ENCODE data around the gene PLK1.

DNA sequence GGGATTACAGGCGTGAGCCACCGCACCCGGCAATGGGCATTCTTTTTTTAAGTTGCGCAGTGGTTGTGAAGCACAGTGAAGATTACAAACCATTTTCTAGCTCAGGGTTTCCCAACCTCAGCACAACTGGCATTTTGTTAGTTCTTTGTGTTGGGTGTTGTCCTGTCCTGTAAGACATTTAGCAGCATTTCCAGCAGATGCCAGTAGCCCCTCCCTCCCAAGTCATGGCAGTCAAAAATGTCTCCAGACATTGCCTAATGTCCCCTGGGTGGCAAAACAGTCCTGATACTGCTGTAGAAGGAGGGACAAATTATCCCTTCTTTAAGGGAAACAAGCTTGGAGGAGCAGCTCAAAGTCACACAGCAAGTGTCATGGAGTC, 15.6 kb downstream of the PLK1 start:
- TF ChIP-seq SIN3A (IDR thresholded peaks at IDR 0.05; ENCODE audit: borderline replicate concordance, insufficient read depth, low read length), result no peak
- TF ChIP-seq, protein P1, sequence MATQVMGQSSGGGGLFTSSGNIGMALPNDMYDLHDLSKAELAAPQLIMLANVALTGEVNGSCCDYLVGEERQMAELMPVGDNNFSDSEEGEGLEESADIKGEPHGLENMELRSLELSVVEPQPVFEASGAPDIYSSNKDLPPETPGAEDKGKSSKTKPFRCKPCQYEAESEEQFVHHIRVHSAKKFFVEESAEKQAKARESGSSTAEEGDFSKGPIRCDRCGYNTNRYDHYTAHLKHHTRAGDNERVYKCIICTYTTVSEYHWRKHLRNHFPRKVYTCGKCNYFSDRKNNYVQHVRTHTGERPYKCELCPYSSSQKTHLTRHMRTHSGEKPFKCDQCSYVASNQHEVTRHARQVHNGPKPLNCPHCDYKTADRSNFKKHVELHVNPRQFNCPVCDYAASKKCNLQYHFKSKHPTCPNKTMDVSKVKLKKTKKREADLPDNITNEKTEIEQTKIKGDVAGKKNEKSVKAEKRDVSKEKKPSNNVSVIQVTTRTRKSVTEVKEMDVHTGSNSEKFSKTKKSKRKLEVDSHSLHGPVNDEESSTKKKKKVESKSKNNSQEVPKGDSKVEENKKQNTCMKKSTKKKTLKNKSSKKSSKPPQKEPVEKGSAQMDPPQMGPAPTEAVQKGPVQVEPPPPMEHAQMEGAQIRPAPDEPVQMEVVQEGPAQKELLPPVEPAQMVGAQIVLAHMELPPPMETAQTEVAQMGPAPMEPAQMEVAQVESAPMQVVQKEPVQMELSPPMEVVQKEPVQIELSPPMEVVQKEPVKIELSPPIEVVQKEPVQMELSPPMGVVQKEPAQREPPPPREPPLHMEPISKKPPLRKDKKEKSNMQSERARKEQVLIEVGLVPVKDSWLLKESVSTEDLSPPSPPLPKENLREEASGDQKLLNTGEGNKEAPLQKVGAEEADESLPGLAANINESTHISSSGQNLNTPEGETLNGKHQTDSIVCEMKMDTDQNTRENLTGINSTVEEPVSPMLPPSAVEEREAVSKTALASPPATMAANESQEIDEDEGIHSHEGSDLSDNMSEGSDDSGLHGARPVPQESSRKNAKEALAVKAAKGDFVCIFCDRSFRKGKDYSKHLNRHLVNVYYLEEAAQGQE (IDR thresholded peaks at IDR 0.05; ENCODE audit: insufficient read depth in 1 of 2, low read depth in 2 of 2, low read length in 2 of 2), result no peak

Measured in PFSK-1 (cell line).